K562 (cell line): ENCODE data around the gene SMIM8. TPM values are rescaled to one million over a fixed set of nuclear protein-coding genes. Genes with fewer than 3 reads are reported as not detected.

Source experiments
- ATAC-seq: fragments of 200-7000 bp; cut with Tn5 transposase; 3 replicates; pipeline ENCODE4 v1.9.1; 2020; ENCODE audit warnings: moderate library complexity
- BruUV-seq: library from RNA; stranded (reverse); fragments of 400-500 nt; replicated peaks from 2 replicates; lab custom pipeline; 2021; lab: Mats Ljungman, UMichigan
- CTCF ChIA-PET: fragments of 300-600 bp; formaldehyde crosslinking; extraction: SDS; loops from one replicate; lab custom pipeline; 2021; ENCODE audit warnings: low intra/inter-chr PET ratio; lab: Yijun Ruan, JAX
- POLR2A ChIA-PET: fragments of 300-600, 350-650 bp; sonication (Branson Sonifier 250); formaldehyde crosslinking; extraction: SDS; loops from one replicate; lab custom pipeline; 2021; ENCODE audit warnings: antibody characterized with exemption, inconsistent platforms; lab: Yijun Ruan, JAX
- DNase-seq, 4 experiments: peaks; one replicate each; pipeline versions ENCODE4 v3.0.0 to v3.0.0-alpha.2; 2011 to 2018; ENCODE audit warnings: low spot score in 3 of 4, mixed read lengths in 3 of 4; ENCODE audit errors: extremely low read depth in 1 of 4
- FAIRE-seq: peaks from 2 replicates; lab custom pipeline; 2011; peaks lifted over from hg19 to GRCh38; lab: Jason Lieb, UNC
- H2AFZ ChIP-seq: 2 replicates; pipeline ENCODE4 v1.6.0; 2011; ENCODE audit warnings: low read depth, low read length, control low read depth, inconsistent platforms
- H3K27ac ChIP-seq: fragments of 200-600 bp; 3 replicates; pipeline ENCODE4 v1.8.0; 2011; ENCODE audit warnings: low read depth, mild to moderate bottlenecking, control low read depth, inconsistent platforms, low read length, moderate library complexity, mixed read lengths; ENCODE audit errors: extremely low read depth
- H3K27me3 ChIP-seq, 2 experiments: fragments of 300-600 bp in 1 of 2; 2 replicates in 1 of 2; 3 replicates in 1 of 2; pipeline versions ENCODE4 v1.6.0 to v1.8.0; 2011; ENCODE audit warnings: inconsistent platforms in 2 of 2, low read length in 2 of 2, mild to moderate bottlenecking in 1 of 2, mixed read lengths in 1 of 2, moderate library complexity in 1 of 2; ENCODE audit not compliant: control insufficient read depth in 2 of 2, insufficient read depth in 2 of 2
- H3K36me3 ChIP-seq: fragments of 300-600 bp; 3 replicates; pipeline ENCODE4 v1.8.0; 2011; ENCODE audit warnings: mild to moderate bottlenecking, low read length, inconsistent platforms; ENCODE audit not compliant: control insufficient read depth, insufficient read depth
- H3K4me1 ChIP-seq, 2 experiments: fragments of 200-600 bp in 1 of 2; replicated peaks in 1 of 2; 2 replicates in 1 of 2; 3 replicates in 1 of 2; pipeline versions ENCODE4 v1.5.1 to v1.8.0; 2011; ENCODE audit warnings: inconsistent platforms in 2 of 2, low read length in 2 of 2, mild to moderate bottlenecking in 1 of 2, mixed read lengths in 1 of 2, moderate library complexity in 1 of 2; ENCODE audit not compliant: control insufficient read depth in 2 of 2, insufficient read depth in 2 of 2
- H3K4me2 ChIP-seq: 2 replicates; pipeline ENCODE4 v1.6.1; 2011; ENCODE audit warnings: low read length, control low read depth, inconsistent platforms, mixed read lengths; ENCODE audit not compliant: insufficient read depth
- H3K4me3 ChIP-seq: fragments of 200-600 bp; sonication (generic), shearing (Covaris generic); 2 replicates; pipeline ENCODE4 v1.5.1; 2016; ENCODE audit warnings: control low read depth, inconsistent platforms
- H3K79me2 ChIP-seq: fragments of 200-600 bp; 3 replicates; pipeline ENCODE4 v1.8.0; 2011; ENCODE audit warnings: low read length, inconsistent platforms; ENCODE audit not compliant: control insufficient read depth, insufficient read depth
- H3K9ac ChIP-seq, 2 experiments: 2 replicates each; pipeline versions ENCODE4 v1.6.0 to v1.6.1; 2011; ENCODE audit warnings: low read depth in 2 of 2, low read length in 2 of 2, control low read depth in 1 of 2, inconsistent platforms in 1 of 2, mild to moderate bottlenecking in 1 of 2, mixed read lengths in 1 of 2; ENCODE audit not compliant: insufficient read depth in 1 of 2
- H3K9me1 ChIP-seq: one replicate; pipeline ENCODE4 v1.6.0; 2011; ENCODE audit warnings: inconsistent platforms, mild to moderate bottlenecking, low read length, moderate library complexity; ENCODE audit not compliant: control insufficient read depth, insufficient read depth
- H3K9me3 ChIP-seq: replicated peaks from 2 replicates; pipeline ENCODE4 v1.5.1; 2011; ENCODE audit warnings: low read depth, low read length, inconsistent platforms; ENCODE audit not compliant: control insufficient read depth, insufficient read depth
- H4K20me1 ChIP-seq: replicated peaks from 2 replicates; pipeline ENCODE4 v1.6.1; 2011; ENCODE audit warnings: low read length, inconsistent platforms, mixed read lengths; ENCODE audit not compliant: control insufficient read depth, insufficient read depth
- CREB3 ChIP-seq: fragments of 450-650 bp; conservative IDR thresholded peaks from 2 replicates; pipeline ENCODE4 v1.6.1; 2016; ENCODE audit warnings: missing genetic modification characterization, low read depth, mild to moderate bottlenecking, missing compliant biosample characterization, moderate library complexity
- E2F6 ChIP-seq, 2 experiments: IDR thresholded peaks; 2 replicates each; pipeline ENCODE4 v1.6.1; 2011; ENCODE audit warnings: borderline replicate concordance in 1 of 2, control low read depth in 1 of 2, low read depth in 1 of 2, low read length in 1 of 2, mild to moderate bottlenecking in 1 of 2, mixed read lengths in 1 of 2, moderate library complexity in 1 of 2; ENCODE audit not compliant: insufficient read depth in 1 of 2, insufficient read length in 1 of 2, poor library complexity in 1 of 2, severe bottlenecking in 1 of 2; ENCODE audit errors: extremely low read depth in 1 of 2
- MECOM ChIP-seq: fragments of 250-450 bp; sonication (Bioruptor Pico); IDR thresholded peaks from 2 replicates; pipeline ENCODE4 v1.8.0; 2022; ENCODE audit warnings: inconsistent platforms
- NFXL1 ChIP-seq: fragments of 450-650 bp; formaldehyde crosslinking; IDR thresholded peaks from 2 replicates; pipeline ENCODE4 v1.4.0; 2021; ENCODE audit warnings: mild to moderate bottlenecking
- WGBS: fragments of 100-300 bp; shearing (Covaris generic); methylation state at CpG from one replicate; pipeline ENCODE4 v1.1.6; 2016; ENCODE audit warnings: low coverage, mixed read lengths; ENCODE audit not compliant: insufficient coverage; ENCODE audit errors: missing lambda C conversion rate; 5-methylcytosine and 5-hydroxymethylcytosine counted together
- in situ Hi-C: fragments of 300-500 bp; cut with MboI; formaldehyde crosslinking; loops from 4 replicates; pipeline ENCODE4 v1.15.0; 2018; ENCODE audit warnings: inconsistent platforms, mixed read lengths
- intact Hi-C: fragments of 100-400 bp; cut with micrococcal nuclease; formaldehyde crosslinking; loops from 2 replicates; pipeline ENCODE4 v1.14.2; 2022
- polyA plus RNA-seq, 8 experiments: library from polyadenylated mRNA; depleted of rRNA in 4 of 8; stranded (reverse) in 5 of 8; unstranded in 3 of 8; fragments of >200 nt; fragmentation: Nextera tagmentation in 2 of 8; fragmentation: Illumina TruSeq in 1 of 8; extraction: Ambion mirVana in 2 of 8; extraction: Trizol in 1 of 8; gene quantifications; 2 replicates each; pipeline versions ENCODE4 v1.2.1 to v1.2.3, GENCODE V29; 2011 to 2014; ENCODE audit warnings: inconsistent platforms in 1 of 8, missing spikeins in 1 of 8
- total RNA-seq, 7 experiments: library from RNA; depleted of rRNA in 6 of 7; stranded (reverse); fragments of >200 nt in 6 of 7; fragmentation: Illumina TruSeq in 2 of 7; extraction: Trizol in 2 of 7; gene quantifications; 2 replicates each; pipeline versions ENCODE4 v1.2.1 to v1.2.3, GENCODE V29; 2011 to 2021; ENCODE audit warnings: low replicate concordance in 1 of 7

SMIM8 gene
- total and polyA plus RNA-seq, 9 of the 15 experiments (the other 6 are each of a cell fraction or from before 2014, with no cell fraction given), result 8.3 to 53.7 (median 15.1) TPM

GRCh38 chr6:87287251-87287650 lies 35.1 kb upstream of the SMIM8 start:
- ChIA-PET POLR2A (no interaction called here), CTCF (no interaction called here)
- no peak overlapping the region for H3K4me3 ChIP-seq
- TF ChIP-seq CREB3 (tag) (no peak), E2F6 (IDR thresholded peaks at IDR 0.05; ENCODE audit: borderline replicate concordance in 1 of 2, extremely low read depth in 1 of 2, insufficient read depth in 1 of 2, insufficient read length in 1 of 2, low read depth in 1 of 2, low read length in 1 of 2, poor library complexity in 1 of 2, severe bottlenecking in 1 of 2) (no peak), MECOM (CRISPR knock-in tag) (no peak), NFXL1 (CRISPR knock-in tag) (no peak)
- no peak overlapping the region for H2AFZ ChIP-seq
- no peak overlapping the region for H3K4me2 ChIP-seq
- no peaks in the 10 kb centered on the region for H4K20me1 ChIP-seq
- no peak for ATAC-seq
- H3K4me1 ChIP-seq, result no peaks in the 10 kb centered on the region
- H3K79me2 ChIP-seq, result no peaks in the 10 kb centered on the region
- H3K27ac ChIP-seq, result no peak overlapping the region
- no peak for FAIRE-seq
- intact Hi-C loops (no loop called here), in situ Hi-C loops (no loop called here)
- no peak for DNase-seq
- WGBS, result 3% methylated on average over 2 of the region's 2 CpGs
- peaks cover 3 to 6% of the 10 kb centered on the region in 2 experiments; a peak in 4 of 5 replicates for H3K27me3 ChIP-seq
- no peaks in the 10 kb centered on the region for H3K36me3 ChIP-seq
- no TSS peak for BruUV-seq
- H3K9ac ChIP-seq, result no peak overlapping the region
- no peaks in the 10 kb centered on the region for H3K9me3 ChIP-seq
- H3K9me1 ChIP-seq, result no peaks in the 10 kb centered on the region
